WERI-Rb-1 (cell line): ENCODE data around the gene GAPT.

Experiments
- DNase-seq: peaks from one replicate; pipeline ENCODE4 v3.0.0-alpha.2; 2020
- H3K27ac ChIP-seq: fragments of 250-450 bp; sonication (Bioruptor Pico); 2 replicates; pipeline ENCODE4 v1.5.1; 2020; ENCODE audit warnings: mild to moderate bottlenecking, moderate library complexity
- H3K27me3 ChIP-seq: fragments of 250-450 bp; sonication (Bioruptor Pico); 2 replicates; pipeline ENCODE4 v1.5.1; 2021; ENCODE audit warnings: mild to moderate bottlenecking, low read depth, moderate library complexity; ENCODE audit not compliant: insufficient read depth, severe bottlenecking
- H3K36me3 ChIP-seq: fragments of 250-450 bp; sonication (Bioruptor Pico); 2 replicates; pipeline ENCODE4 v1.5.1; 2020; ENCODE audit warnings: mild to moderate bottlenecking, moderate library complexity
- H3K4me3 ChIP-seq: 2 replicates; pipeline ENCODE4 v1.5.1; 2011; ENCODE audit warnings: low read depth, mild to moderate bottlenecking, control low read depth, low read length
- H3K9me3 ChIP-seq: fragments of 250-450 bp; sonication (Bioruptor Pico); 2 replicates; pipeline ENCODE4 v1.5.1; 2021; ENCODE audit warnings: mild to moderate bottlenecking, moderate library complexity; ENCODE audit not compliant: severe bottlenecking
- CTCF ChIP-seq: IDR thresholded peaks from 2 replicates; pipeline ENCODE4 v1.5.1; 2011; ENCODE audit warnings: low read depth, mild to moderate bottlenecking, control low read depth, inconsistent platforms, low read length

Gene GAPT

GRCh38 chr5:58455066-58455465 is 36.2 kb upstream of the GAPT start:
- Histone ChIP-seq H3K9me3 (no peaks in the 10 kb centered on the region), H3K27ac (no peak overlapping the region), H3K36me3 (peaks cover 13% of the 10 kb centered on the region), H3K4me3 (no peak overlapping the region), H3K27me3 (no peaks in the 10 kb centered on the region)
- TF ChIP-seq CTCF: no peak
- no peak for DNase-seq

GRCh38 chr5:58455480-58455879 is 35.8 kb upstream of the GAPT start:
- Histone ChIP-seq H3K27me3 (no peaks in the 10 kb centered on the region), H3K9me3 (no peaks in the 10 kb centered on the region), H3K27ac (no peak overlapping the region), H3K4me3 (no peak overlapping the region), H3K36me3 (peaks cover 13% of the 10 kb centered on the region)
- no peak for TF ChIP-seq CTCF
- DNase-seq: no peak

GRCh38 chr5:58456026-58456425 is 35.2 kb upstream of the GAPT start:
- no peak overlapping the region for H3K27ac ChIP-seq
- H3K27me3 ChIP-seq: no peaks in the 10 kb centered on the region
- no peak overlapping the region for H3K4me3 ChIP-seq
- TF ChIP-seq CTCF: no peak
- DNase-seq: no peak
- peaks cover 13% of the 10 kb centered on the region for H3K36me3 ChIP-seq
- H3K9me3 ChIP-seq: no peaks in the 10 kb centered on the region

- no peak overlapping the region for H3K27ac ChIP-seq
- DNase-seq: no peak
- no peaks in the 10 kb centered on the region for H3K9me3 ChIP-seq
- no peaks in the 10 kb centered on the region for H3K27me3 ChIP-seq
- no peak overlapping the region for H3K4me3 ChIP-seq
- no peak for TF ChIP-seq CTCF
- H3K36me3 ChIP-seq: peaks cover 13% of the 10 kb centered on the region
These were observed 34.7 kb upstream of the GAPT start for GRCh38 chr5:58456486-58456885.

- DNase-seq: no peak
- TF ChIP-seq CTCF: no peak
- H3K9me3 ChIP-seq: no peaks in the 10 kb centered on the region
- H3K4me3 ChIP-seq: no peak overlapping the region
- H3K27ac ChIP-seq: no peak overlapping the region
- peaks cover 13% of the 10 kb centered on the region for H3K36me3 ChIP-seq
- no peaks in the 10 kb centered on the region for H3K27me3 ChIP-seq
These were observed 34.2 kb upstream of the GAPT start for GRCh38 chr5:58457050-58457449.

GRCh38 chr5:58458141-58458742 is 33.0 kb upstream of the GAPT start:
- TF ChIP-seq CTCF: no peak
- Histone ChIP-seq H3K27ac (no peak overlapping the region), H3K36me3 (peaks cover 13% of the 10 kb centered on the region), H3K4me3 (no peak overlapping the region), H3K9me3 (no peaks in the 10 kb centered on the region), H3K27me3 (no peaks in the 10 kb centered on the region)
- DNase-seq: no peak
